ENCODE results near the gene FOXI1. TPM values are rescaled to one million over a fixed set of nuclear protein-coding genes. Genes with fewer than 3 reads are reported as not detected.

Gene FOXI1
- total RNA-seq, 2 experiments from 2014 or later: 0.28 TPM; not detected in 1

- H3K4me3 ChIP-seq (ENCODE audit: low read length): no peak overlapping the region
- POLR2A ChIA-PET: no interaction called here
- no peak overlapping the region for H3K27ac ChIP-seq (ENCODE audit: low read depth in 1 of 2, low read length in 2 of 2)
- no peak for TF ChIP-seq CTCF (IDR thresholded peaks at IDR 0.05)
- Mint-ChIP-seq H3K4me1 (ENCODE audit: low read depth) (no peaks in the 10 kb centered on the region), H3K4me3 (no peak overlapping the region), H3K36me3 (ENCODE audit: low read depth) (peaks cover 99% of the 10 kb centered on the region), H3K9me3 (no peaks in the 10 kb centered on the region), H3K27ac (no peak overlapping the region), H3K27me3 (no peaks in the 10 kb centered on the region)
- no peak for ATAC-seq (ENCODE audit: poor library complexity)
- no peaks in the 10 kb centered on the region for H3K4me1 ChIP-seq (ENCODE audit: insufficient read depth, low read length)
- H3K36me3 ChIP-seq (ENCODE audit: insufficient read depth, low read length): peaks cover 72% of the 10 kb centered on the region
- H3K9me3 ChIP-seq (ENCODE audit: control insufficient read depth in 1 of 2, insufficient read depth in 1 of 2, low read length in 2 of 2): no peaks in the 10 kb centered on the region
- no peak for DNase-seq
- intact Hi-C loops (cut with DNase I, micrococcal nuclease): no loop called here
- no peaks in the 10 kb centered on the region for H3K27me3 ChIP-seq (ENCODE audit: control insufficient read depth in 1 of 2, insufficient read depth in 2 of 2, low read length in 2 of 2)
- CTCF ChIA-PET: no interaction called here
Measured at GRCh38 chr5:170075696-170076095, 30.0 kb upstream of the FOXI1 start.

- no peak overlapping the region for H3K27ac Mint-ChIP-seq
- H3K4me3 Mint-ChIP-seq: no peak overlapping the region
- no peak for TF ChIP-seq CTCF (IDR thresholded peaks at IDR 0.05)
Measured at GRCh38 chr5:170076211-170076610, 29.5 kb upstream of the FOXI1 start.

GRCh38 chr5:170076739-170077138, 29.0 kb upstream of the FOXI1 start:
- ChIA-PET POLR2A (no interaction called here), CTCF (no interaction called here)
- no peaks in the 10 kb centered on the region for H3K9me3 Mint-ChIP-seq
- Histone ChIP-seq H3K4me3 (ENCODE audit: low read length) (no peak overlapping the region), H3K36me3 (ENCODE audit: insufficient read depth, low read length) (peaks cover 76% of the 10 kb centered on the region), H3K9me3 (ENCODE audit: control insufficient read depth in 1 of 2, insufficient read depth in 1 of 2, low read length in 2 of 2) (no peaks in the 10 kb centered on the region), H3K27ac (ENCODE audit: low read depth in 1 of 2, low read length in 2 of 2) (no peak overlapping the region), H3K27me3 (ENCODE audit: control insufficient read depth in 1 of 2, insufficient read depth in 2 of 2, low read length in 2 of 2) (no peaks in the 10 kb centered on the region), H3K4me1 (ENCODE audit: insufficient read depth, low read length) (no peaks in the 10 kb centered on the region)
- intact Hi-C loops (cut with DNase I, micrococcal nuclease): no loop called here
- DNase-seq (no peak), ATAC-seq (ENCODE audit: poor library complexity) (no peak)
- no peak for TF ChIP-seq CTCF (IDR thresholded peaks at IDR 0.05)
- H3K27ac Mint-ChIP-seq: no peak overlapping the region
- H3K36me3 Mint-ChIP-seq (ENCODE audit: low read depth): peaks cover 99% of the 10 kb centered on the region
- no peaks in the 10 kb centered on the region for H3K27me3 Mint-ChIP-seq
- H3K4me1 Mint-ChIP-seq (ENCODE audit: low read depth): no peaks in the 10 kb centered on the region
- H3K4me3 Mint-ChIP-seq: no peak overlapping the region

More at GRCh38 chr5:170076211-170076610, 29.5 kb upstream of the FOXI1 start:
- Mint-ChIP-seq H3K27me3 (no peaks in the 10 kb centered on the region), H3K4me1 (ENCODE audit: low read depth) (no peaks in the 10 kb centered on the region), H3K9me3 (no peaks in the 10 kb centered on the region), H3K36me3 (ENCODE audit: low read depth) (peaks cover 99% of the 10 kb centered on the region)
- intact Hi-C loops (cut with DNase I, micrococcal nuclease): no loop called here
- CTCF ChIA-PET: no interaction called here
- Histone ChIP-seq H3K4me3 (ENCODE audit: low read length) (no peak overlapping the region), H3K9me3 (ENCODE audit: control insufficient read depth in 1 of 2, insufficient read depth in 1 of 2, low read length in 2 of 2) (no peaks in the 10 kb centered on the region), H3K4me1 (ENCODE audit: insufficient read depth, low read length) (no peaks in the 10 kb centered on the region), H3K27me3 (ENCODE audit: control insufficient read depth in 1 of 2, insufficient read depth in 2 of 2, low read length in 2 of 2) (no peaks in the 10 kb centered on the region), H3K27ac (ENCODE audit: low read depth in 1 of 2, low read length in 2 of 2) (no peak overlapping the region), H3K36me3 (ENCODE audit: insufficient read depth, low read length) (peaks cover 72% of the 10 kb centered on the region)
- no peak for DNase-seq
- ATAC-seq (ENCODE audit: poor library complexity): no peak
- POLR2A ChIA-PET: no interaction called here

Measured in CD4-positive, alpha-beta T cell (primary cell).